SHP77 (cell line): ENCODE measurements around the gene ANO2.
A peak's percentile ranks its signal among the peaks of the same experiment; 100 is the strongest.
"Not testable (repeated sequence)": the region's sequence is repeated elsewhere in the genome, so short reads cannot be mapped to it uniquely, and the experiment has no call there.

Source experiments
- DNase-seq, 2 experiments: peaks; one replicate each; lab custom pipeline; 2025; lab: John Stamatoyannopoulos, UW

ANO2 gene

GRCh38 chr12:5665615-5666014 is 279.4 kb downstream of the ANO2 start:
- DNase-seq = no peak

- DNase-seq = no peak
These were observed 283.2 kb downstream of the ANO2 start for GRCh38 chr12:5661811-5662210.

GRCh38 chr12:5660238-5660637 is 284.8 kb downstream of the ANO2 start:
- no peak for DNase-seq

GRCh38 chr12:5658339-5658941 is 286.6 kb downstream of the ANO2 start:
- not testable (repeated sequence) for DNase-seq

GRCh38 chr12:5656836-5657235 is 288.2 kb downstream of the ANO2 start:
- no peak for DNase-seq

GRCh38 chr12:5655120-5655519 is 289.9 kb downstream of the ANO2 start:
- DNase-seq = no peak

GRCh38 chr12:5654019-5654418 is 291.0 kb downstream of the ANO2 start:
- no peak for DNase-seq

- no peak for DNase-seq
These were observed 294.1 kb downstream of the ANO2 start for GRCh38 chr12:5650829-5651461.

GRCh38 chr12:5650281-5650680 is 294.8 kb downstream of the ANO2 start:
- DNase-seq = no peak

GRCh38 chr12:5648692-5649359 is 296.2 kb downstream of the ANO2 start:
- DNase-seq = peak; percentile 0 to 15

- DNase-seq = no peak
These were observed 301.8 kb downstream of the ANO2 start for GRCh38 chr12:5643266-5643665.

GRCh38 chr12:5637698-5638097 is 307.4 kb downstream of the ANO2 start:
- no peak for DNase-seq

GRCh38 chr12:5636907-5637306 is 308.2 kb downstream of the ANO2 start:
- DNase-seq = no peak

GRCh38 chr12:5633106-5633505 is 312.0 kb downstream of the ANO2 start:
- DNase-seq = no peak

GRCh38 chr12:5632453-5632852 is 312.6 kb downstream of the ANO2 start:
- no peak for DNase-seq

- no peak for DNase-seq
These were observed 313.6 kb downstream of the ANO2 start for GRCh38 chr12:5631497-5631896.

- no peak for DNase-seq
These were observed 314.3 kb downstream of the ANO2 start for GRCh38 chr12:5630726-5631125.

GRCh38 chr12:5628501-5628900 is 316.6 kb downstream of the ANO2 start:
- no peak for DNase-seq

GRCh38 chr12:5627053-5627630 is 317.9 kb downstream of the ANO2 start:
- no peak for DNase-seq

- no peak for DNase-seq
These were observed 318.9 kb downstream of the ANO2 start for GRCh38 chr12:5626151-5626550.

GRCh38 chr12:5624486-5625272 is 320.4 kb downstream of the ANO2 start:
- no peak for DNase-seq

- no peak for DNase-seq
These were observed 321.6 kb downstream of the ANO2 start for GRCh38 chr12:5623411-5623810.
